ENCODE results near the gene WDFY4.

GRCh38 chr10:48821111-48821510, 136.4 kb downstream of the WDFY4 start:
- TF ChIP-seq, protein P1, sequence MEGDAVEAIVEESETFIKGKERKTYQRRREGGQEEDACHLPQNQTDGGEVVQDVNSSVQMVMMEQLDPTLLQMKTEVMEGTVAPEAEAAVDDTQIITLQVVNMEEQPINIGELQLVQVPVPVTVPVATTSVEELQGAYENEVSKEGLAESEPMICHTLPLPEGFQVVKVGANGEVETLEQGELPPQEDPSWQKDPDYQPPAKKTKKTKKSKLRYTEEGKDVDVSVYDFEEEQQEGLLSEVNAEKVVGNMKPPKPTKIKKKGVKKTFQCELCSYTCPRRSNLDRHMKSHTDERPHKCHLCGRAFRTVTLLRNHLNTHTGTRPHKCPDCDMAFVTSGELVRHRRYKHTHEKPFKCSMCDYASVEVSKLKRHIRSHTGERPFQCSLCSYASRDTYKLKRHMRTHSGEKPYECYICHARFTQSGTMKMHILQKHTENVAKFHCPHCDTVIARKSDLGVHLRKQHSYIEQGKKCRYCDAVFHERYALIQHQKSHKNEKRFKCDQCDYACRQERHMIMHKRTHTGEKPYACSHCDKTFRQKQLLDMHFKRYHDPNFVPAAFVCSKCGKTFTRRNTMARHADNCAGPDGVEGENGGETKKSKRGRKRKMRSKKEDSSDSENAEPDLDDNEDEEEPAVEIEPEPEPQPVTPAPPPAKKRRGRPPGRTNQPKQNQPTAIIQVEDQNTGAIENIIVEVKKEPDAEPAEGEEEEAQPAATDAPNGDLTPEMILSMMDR (IDR thresholded peaks at IDR 0.05) = no peak
- TF ChIP-seq EP300 (IDR thresholded peaks at IDR 0.05) (no peak), POLR2A (IDR thresholded peaks at IDR 0.05) (no peak)
